NCI-H2107 treated with DMSO at 0.1 percent for 48 hours (cell line): ENCODE results near the gene IKBKE.
A peak's percentile ranks its signal among the peaks of the same experiment; 100 is the strongest.

Experiments
- DNase-seq: peaks from one replicate; lab custom pipeline; 2025; ENCODE audit not compliant: unreplicated experiment; lab: John Stamatoyannopoulos, UW

IKBKE gene

DNA sequence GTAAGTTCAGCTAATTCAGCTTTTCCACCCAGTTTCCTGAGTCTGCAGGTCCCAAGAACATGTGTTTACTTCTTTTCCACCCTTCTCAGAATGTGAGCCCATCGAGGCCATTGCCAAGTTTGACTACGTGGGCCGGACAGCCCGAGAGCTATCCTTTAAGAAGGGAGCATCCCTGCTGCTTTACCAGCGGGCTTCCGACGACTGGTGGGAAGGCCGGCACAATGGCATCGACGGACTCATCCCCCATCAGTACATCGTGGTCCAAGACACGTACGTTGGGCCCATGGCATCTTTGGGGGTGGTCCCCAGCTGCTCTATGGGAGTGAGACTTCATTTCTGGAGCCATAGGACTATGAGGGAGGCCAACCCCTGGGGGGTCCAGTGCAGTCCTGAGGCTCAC is 17.2 kb upstream of the IKBKE start:
- DNase-seq: no peak

DNA sequence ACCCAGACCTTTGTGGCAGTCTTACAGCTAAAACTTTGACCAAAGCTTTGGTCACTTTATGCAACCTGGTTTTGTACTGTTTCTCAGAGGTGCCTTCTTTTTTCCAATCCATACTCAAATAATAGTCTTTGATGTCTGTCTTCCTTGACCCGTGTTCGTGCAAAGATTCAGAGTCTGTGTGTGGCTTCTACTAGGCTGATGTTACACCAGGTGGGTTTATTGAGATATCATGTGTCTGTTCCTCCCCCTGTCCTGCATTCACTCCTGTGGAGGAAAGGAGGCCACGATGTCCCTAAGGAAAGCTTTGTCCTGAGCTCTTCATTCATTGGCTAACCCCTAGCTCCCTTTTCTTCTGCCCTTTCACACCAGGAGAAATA is 15.0 kb upstream of the IKBKE start:
- no peak for DNase-seq

DNA sequence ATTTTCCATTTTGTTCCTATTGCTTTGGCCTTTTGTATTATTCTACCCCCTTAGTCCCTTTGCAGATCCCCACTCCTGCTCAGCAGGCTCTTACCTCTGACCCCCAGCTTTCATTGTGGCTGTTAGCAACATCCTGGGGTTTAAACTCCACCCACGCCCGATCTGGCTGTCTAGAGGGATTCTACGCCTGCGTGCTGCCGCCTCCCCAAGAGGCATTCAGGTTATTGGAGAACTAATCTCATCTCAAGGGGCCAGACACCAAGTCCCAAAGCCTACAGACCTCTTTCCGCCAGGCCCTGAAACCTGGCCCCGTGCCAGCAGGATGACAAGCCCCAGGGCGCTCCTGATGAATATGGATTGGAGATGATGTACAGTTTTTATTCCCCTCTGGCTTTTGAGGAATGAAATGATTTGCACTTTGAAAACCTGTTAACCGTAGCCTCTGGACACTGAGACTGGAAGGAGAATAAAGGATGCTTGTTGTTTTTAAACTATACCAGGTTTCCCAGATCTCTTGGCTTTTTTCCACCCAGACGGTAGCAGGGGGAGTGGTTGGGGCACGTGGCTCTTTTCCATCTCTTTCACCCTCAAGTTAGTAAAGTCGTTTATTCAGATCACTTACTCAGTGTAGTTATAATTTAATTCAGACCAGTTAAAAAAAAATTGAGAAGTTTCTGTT is 14.5 kb upstream of the IKBKE start:
- DNase-seq: peak; percentile 27

DNA sequence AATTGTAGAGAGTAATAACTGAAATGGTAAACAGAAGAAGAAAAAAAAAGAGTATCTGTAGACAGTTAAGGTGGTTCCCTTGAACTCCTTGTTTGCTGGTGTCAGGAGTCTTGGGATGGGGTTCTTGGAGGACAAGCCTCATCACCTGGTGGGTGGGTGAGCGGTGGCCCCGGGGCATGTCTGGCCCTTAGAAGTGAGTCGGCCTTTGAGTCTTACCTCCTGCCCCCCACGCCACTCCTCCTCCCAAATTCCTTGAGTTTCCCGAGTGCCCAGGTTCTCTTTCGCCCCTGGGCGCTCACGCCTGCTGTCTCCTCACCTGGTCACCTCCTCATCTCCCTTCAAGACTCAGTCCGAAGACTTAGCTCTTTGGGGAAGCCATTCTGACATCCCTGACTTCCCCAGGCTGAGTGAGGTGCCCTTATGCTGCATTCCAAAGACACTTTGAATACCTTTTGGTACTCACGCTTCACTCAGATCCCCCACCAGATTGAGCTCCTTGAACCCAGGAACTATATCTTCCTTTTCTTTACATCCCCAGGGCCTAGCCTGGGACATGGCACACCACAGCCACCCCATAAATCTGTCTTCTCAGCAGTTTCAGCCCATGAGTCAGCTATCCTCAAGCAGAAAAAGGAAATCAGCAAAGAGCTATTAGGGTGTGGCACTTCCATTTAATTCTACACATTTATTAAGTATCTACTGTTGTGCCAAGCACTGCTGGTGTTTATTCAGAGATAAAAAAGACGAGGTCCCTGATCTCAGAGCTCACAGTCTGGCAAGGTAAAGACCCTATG is 13.5 kb upstream of the IKBKE start:
- no peak for DNase-seq

DNA sequence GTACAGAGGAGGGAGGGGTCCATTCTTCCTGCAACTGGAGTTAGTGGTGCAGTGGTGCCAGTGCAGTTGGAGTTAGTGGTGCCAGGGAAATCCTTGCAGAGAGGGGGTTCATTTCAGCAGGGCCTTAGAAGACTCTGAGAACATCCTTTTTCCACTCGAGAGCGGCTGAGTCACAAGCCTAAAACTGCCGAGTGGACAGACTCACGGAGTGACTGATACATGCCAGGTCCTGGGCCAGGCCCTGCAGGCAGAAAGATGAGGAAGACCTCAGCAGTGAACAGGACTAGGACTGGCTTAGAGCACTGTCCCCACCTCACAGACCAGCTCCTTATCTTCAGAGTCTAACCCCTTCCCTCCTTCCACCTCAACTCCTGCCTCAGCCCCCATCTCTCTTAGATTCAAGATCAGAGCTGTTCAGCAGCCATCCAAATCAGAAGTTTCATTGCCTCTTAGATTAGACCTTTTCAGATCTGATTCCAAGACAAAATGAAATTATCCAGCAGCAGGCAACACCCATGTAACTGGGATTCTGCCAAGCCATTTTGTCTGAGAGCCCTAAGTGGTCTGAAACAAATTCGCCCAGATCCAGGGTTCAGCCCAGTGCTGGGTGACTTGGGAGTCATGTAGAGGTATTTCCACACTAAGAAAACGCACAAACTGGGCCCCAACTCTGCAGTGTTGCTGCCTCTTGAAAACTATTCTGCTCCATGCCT is 12.7 kb upstream of the IKBKE start:
- DNase-seq: no peak

DNA sequence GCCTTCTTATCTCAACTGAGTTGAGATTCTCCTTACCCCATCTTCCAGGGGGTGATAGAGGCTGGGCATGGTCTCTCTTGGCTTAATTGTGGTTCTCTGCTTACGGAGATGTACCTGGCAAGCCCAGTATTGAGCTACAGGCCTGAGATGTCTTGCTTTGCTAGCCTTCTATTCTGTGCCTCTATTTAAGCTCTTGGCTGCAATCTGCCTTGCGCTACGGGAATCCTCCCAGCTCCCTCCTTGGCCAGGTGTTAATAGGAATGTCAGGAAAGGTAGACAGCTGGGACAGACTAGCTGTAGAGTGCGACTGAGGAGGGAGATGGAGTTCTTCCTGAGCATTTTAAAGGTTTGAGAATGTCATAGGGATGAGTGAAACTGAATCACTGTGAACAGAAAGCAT is 10.6 kb upstream of the IKBKE start:
- DNase-seq: no peak

DNA sequence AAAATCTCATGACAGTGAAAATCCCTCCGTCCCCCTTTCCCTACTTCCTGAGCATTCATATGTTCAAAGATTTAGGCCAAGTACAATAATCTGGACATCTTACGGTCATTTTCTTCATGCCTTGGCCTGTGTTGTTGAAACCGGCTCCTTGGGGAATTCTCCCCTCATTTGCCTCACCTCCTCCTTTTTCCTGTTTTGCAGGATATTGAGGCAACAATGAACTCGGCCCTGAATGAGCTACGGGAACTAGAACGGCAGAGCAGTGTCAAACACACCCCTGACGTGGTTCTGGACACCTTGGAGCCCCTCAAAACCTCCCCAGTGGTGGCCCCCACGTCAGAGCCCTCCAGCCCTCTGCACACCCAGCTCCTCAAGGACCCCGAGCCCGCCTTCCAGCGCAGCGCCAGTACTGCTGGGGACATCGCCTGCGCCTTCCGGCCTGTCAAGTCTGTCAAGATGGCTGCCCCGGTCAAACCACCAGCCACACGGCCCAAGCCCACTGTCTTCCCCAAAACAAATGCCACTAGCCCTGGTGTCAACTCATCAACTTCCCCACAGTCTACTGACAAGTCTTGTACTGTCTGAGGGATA is 9.3 kb upstream of the IKBKE start:
- no peak for DNase-seq

DNA sequence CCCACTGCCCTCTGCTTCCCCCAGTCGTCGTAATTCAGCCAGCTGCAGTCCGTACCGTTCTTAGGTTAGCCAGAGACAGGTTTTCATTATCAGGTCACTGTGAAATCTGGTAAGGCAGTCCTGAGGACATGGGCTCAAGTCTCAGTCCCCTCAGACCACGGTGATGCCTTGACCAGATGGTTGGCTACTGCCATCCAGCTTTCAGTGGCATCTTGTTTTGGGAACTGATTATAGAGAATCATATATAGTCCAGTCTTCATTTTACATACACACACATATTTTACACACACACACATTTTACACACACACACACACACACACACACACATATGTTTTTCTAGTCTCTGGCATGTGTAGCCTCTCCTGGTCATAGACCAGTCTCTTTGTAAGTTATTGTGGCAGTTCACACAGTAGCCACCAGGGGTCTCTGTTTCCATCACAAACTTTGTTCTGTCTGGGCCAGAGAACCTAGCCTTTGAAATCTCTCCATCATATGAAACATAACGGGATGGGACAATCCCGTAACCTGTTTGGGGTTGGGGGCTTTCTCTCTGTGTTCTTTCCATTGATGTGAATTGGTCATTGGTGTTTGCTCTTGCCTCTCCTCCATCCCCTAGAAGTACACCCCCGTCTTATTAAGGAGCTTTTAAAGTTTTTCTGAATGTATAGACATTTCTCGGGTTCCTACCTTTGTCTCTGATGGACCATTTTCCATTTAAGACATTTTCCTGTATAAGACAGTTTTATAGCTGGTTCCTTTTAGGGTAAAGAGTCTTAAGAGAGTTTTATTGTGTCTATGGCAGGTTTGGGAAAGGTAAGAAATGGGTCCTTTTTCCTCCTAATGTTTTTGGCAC is 8.4 kb upstream of the IKBKE start:
- DNase-seq: peak; percentile 54

DNA sequence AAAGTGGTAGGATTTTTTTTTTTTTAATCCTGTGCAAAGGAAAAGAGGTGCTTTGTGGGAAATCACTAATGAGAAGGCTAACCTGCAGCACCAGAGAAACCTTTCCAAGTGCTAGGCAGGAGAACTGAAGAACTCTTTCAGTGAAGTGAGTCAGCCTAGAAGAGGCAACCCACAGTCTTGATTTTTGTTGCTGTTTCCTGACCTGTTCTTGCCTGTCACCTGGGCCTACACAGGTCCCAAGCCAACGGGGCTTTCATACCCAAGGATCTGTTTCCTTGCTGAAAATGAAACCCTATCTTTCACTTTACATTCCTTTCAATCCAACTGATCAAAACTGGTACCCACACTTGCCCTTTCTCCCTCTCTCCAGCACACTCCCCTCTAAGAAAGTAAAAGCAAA is 7.1 kb upstream of the IKBKE start:
- DNase-seq: no peak

DNA sequence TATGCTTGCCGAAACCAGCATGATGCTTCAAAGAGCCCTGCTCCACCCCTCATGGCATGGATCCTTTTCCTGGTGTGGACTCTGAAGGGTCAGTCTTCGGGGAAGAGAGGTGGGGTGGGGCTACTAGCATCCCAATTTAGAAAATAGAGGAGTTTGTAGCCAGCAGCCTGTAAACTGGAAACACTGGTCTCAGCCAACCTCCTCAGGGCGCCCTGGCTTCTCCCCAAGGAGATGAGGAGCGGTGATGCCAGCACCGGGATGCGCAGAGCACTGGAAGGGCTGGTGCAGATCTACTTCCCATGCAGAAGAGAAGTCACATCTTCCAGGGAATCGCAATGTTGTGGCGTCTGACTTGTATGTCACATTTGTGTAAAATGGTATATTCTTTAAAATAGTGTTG is 6.4 kb upstream of the IKBKE start:
- DNase-seq: no peak

DNA sequence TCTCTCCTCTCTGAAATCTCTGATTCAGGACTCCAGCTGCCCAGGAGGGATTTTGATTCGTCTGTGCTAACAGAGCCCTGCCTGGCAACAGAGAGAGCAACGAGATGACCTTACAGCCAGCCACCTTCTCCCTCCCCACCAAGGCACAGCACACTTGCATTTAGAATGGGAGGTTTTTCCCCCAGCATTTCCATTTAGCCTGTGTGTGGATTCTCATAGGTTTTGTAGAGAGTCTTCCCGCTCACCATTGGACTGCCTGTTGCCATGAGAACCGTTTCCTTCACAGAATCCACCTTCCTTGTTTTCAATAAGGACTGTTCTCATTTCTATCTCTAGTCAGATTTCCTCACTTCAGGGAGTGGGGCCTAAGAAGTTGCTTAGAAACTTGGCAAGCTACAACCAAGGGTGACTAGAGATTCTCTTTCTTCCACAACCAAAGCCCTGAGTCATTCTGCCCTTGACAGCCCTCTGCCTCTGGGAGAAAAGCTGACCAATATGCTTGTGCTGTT is 5.8 kb upstream of the IKBKE start:
- DNase-seq: no peak

DNA sequence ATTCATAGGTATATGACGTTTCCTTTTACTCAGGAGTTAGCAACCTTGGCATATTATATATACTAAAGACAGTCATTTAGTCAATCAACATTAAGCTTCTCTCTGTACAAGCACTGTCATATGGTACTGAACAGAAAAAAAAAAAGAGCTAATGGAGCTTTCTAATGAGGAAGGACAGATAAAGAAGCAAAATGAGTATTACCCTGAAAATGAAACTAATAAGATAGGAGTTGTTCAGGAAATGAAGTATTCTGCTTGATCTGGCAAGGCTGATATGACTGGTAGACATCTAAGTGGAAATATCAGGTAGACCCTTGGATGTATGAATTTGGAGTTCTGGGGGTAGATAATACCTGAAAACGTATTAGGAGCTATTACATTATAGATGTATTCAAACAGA is 4.3 kb upstream of the IKBKE start:
- no peak for DNase-seq

DNA sequence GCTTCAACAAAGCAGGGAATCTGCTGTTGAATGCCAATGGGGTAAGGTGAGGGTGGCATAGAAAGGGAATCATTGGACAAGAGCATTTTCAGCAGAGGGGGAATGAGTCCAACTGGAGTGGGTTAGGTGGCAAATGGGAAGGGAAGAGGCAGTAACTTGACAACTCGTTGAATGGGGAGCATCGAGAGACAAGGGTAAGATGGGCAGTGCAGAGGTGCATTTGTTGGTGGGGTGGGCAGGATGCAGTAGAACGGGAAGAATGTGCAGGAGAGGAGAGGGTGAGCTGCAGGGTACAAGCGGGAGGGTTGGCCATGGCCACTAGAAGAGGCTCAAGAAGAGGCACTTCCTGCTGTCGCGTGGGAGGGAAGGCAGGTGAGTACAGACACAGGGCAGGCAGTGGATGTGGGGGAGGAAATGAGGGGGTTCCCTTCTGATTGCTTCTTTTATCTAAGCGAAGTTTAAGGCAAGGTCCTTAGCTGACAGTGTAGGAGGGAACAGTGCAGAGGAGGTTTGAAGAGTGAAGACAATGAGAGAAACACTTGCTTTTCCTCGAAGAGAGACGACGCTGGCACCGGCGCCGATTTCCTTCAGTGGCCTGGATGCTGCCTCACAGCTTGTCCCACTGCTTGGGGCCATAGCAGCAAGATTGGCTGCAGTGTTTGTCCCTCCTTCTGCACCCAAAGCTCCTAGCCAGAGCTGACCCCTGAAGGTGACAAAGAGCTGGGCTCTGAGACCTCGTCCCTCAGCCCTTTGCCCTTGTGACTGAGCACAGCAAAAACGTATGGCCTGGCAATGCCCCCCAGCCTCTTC is 3.2 kb upstream of the IKBKE start:
- DNase-seq: no peak

DNA sequence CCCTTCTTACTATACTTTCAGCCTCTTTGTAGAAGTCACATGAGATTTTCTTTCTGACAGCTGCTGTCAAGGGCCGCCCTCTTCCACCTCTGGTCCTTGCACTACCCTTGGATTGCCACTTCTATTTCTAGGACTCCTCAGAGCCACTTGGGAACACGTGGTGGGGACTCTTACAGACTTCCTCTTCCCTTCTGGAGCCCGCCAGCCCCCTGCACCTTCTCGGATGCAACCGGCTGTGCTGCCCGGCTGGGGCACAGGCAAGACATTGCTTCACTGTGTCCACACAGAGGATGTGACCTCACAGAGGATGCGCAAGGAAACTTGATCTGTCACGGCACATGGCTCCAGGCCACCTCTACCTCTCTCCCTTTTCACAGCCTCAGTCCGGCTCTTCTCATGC is 2.4 kb upstream of the IKBKE start:
- DNase-seq: no peak

DNA sequence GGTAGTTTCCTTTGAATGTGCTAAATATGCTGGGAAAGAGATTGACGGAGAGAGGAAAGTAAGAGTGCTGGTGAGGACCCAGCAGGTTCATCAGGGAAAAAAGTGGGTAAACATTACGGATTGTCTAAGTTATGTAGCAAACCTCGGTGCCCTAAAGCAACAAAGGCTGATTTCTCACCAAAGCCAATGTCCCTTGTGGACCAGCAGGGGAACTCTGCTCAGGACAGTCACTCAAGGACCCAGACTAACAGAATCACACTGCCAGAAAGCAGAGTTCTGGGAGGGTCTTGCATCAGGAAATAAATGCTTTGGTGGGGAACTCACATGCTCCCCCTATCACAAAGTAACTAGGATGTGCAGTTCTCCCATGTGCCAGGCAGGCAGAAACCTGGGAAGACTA is 1.7 kb upstream of the IKBKE start:
- DNase-seq: no peak

DNA sequence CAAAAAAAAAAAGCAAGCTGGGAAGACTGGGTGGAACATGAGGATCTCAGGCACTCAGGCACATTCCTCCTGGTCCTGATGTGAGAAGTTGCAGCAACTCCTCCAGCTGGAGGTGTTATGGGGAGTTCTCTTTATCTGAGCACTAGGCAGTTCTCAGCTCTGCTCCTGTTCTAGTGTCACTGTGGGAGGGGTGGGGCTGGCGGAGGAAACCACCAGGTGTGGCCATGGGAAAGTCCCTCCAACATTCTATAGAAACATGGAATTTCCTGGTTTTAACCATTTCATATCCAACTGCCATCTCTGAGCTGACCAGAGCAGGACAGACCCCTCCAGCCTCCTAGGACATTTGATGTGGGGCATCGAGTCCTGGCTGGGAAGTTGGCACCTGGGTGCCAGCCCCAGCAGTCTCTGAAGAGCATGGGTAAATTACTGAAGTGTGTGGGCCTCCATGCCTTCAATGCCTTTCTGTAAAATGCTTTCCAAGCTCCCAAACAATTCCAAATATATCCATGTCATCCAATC is 804 bp upstream of the IKBKE start:
- DNase-seq: no peak

DNA sequence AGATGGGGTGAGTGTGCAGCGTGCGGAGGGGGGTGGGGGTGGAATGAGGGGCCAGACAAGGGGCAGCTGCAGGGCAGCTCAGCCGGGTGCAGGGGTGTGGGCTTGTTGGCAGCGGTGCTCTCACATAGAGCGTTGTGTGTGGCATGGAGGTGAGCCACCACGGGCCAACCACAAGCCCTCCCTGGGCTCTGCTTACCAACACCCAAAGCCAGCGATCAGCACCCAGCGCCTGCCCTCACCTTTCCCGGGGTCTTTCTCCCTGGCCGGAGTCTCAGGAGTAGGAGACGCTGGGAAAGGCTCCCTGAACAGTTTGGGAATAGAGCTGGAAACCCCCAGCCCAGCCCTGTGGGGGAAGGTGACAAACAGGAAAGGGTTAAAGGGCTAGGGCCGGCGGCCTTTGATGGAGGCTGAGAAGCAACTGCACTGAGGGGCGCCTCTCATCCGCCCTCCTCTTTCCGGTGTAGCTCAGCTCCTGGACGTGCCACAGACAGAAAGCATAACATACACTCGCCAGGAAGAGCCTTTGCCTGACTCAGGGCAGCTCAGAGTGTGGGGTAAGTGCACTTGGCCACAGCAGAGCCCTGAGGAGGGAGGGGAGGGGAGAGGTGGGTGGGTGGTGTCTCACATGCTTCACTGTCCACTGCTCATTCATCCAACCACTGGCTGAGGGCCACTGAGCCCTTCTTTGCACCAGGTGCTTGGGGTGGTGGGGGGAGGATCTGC is 577 bp downstream of the IKBKE start:
- DNase-seq: no peak

DNA sequence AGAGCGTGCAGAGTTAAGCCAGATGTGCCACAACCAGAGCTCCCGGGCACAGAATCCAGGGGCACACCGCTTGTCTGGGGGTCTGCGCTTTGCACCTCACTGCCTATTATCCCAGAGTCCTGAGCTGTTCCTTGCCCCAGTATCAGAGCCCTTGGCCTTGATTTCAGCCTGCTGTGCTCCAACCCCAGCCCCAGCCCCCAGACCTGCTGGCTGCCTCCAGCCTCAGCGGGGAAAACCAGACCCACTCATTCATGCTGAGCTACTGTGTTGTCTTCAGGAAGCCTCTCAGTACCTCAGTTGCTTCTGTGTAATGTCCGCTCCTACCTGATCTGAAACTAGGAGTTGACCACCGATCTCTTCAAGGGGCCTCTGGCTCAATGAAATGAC is 1.1 kb downstream of the IKBKE start:
- DNase-seq: no peak

DNA sequence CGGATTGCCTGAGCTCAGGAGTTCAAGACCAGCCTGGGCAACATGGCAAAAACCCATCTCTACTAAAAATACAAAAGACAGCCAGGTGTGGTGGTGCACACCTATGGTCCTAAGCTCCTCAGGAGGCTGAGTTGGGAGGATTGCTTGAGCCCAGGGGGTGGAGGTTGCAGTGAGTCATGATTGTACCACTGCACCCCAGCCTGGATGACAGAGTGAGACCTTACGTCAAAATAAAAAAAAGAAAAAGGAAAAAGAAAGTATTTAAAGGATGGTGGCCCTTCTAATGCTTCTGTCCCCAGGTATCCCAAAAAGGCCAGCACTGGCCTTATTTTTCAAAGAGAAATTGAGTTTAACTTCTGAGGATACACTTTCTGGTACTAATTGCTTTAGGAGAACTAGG is 1.7 kb downstream of the IKBKE start:
- no peak for DNase-seq
